Keratinocyte (primary cell): ENCODE data around the gene RASD2. TPM values are rescaled to one million over a fixed set of nuclear protein-coding genes. Genes with fewer than 3 reads are reported as not detected.

Experiments used
- DNase-seq: peaks from one replicate; pipeline ENCODE4 v3.0.0-alpha.2; 2011; ENCODE audit warnings: low read depth, missing footprints, low spot score
- FAIRE-seq: peaks from 2 replicates; lab custom pipeline; 2011; peaks lifted over from hg19 to GRCh38; lab: Jason Lieb, UNC
- H2AFZ ChIP-seq: 2 replicates; pipeline ENCODE4 v1.6.0; 2012; ENCODE audit warnings: low read length, control low read depth, inconsistent platforms; ENCODE audit not compliant: control insufficient read depth
- H3K27ac ChIP-seq: 2 replicates; pipeline ENCODE4 v1.5.1; 2011; ENCODE audit warnings: low read length; ENCODE audit not compliant: control insufficient read depth, insufficient read depth
- H3K27me3 ChIP-seq: 3 replicates; pipeline ENCODE4 v1.6.0; 2011; ENCODE audit warnings: low read length; ENCODE audit not compliant: control insufficient read depth, insufficient read depth; ENCODE audit errors: extremely low read depth
- H3K36me3 ChIP-seq, 2 experiments: 2 replicates in 1 of 2; 3 replicates in 1 of 2; pipeline ENCODE4 v1.5.1; 2011; ENCODE audit warnings: low read length in 2 of 2, mild to moderate bottlenecking in 1 of 2; ENCODE audit not compliant: control insufficient read depth in 2 of 2, insufficient read depth in 2 of 2; ENCODE audit errors: extremely low read depth in 1 of 2
- H3K4me1 ChIP-seq: 3 replicates; pipeline ENCODE4 v1.5.1; 2011; ENCODE audit warnings: low read length; ENCODE audit not compliant: control insufficient read depth, insufficient read depth; ENCODE audit errors: extremely low read depth
- H3K4me2 ChIP-seq: 3 replicates; pipeline ENCODE4 v1.6.0; 2011; ENCODE audit warnings: low read depth, low read length; ENCODE audit not compliant: control insufficient read depth, insufficient read depth; ENCODE audit errors: extremely low read depth
- H3K4me3 ChIP-seq, 3 experiments: fragments of 200-600 bp in 1 of 3; sonication (generic) in 1 of 3; 2 replicates in 2 of 3; 3 replicates in 1 of 3; pipeline ENCODE4 v1.5.1; 2011 to 2016; ENCODE audit warnings: low read length in 3 of 3, mild to moderate bottlenecking in 3 of 3, control low read depth in 2 of 3, inconsistent platforms in 1 of 3, low read depth in 1 of 3, mixed read lengths in 1 of 3, mixed run types in 1 of 3, moderate library complexity in 1 of 3; ENCODE audit not compliant: control insufficient read depth in 2 of 3, insufficient read depth in 2 of 3; ENCODE audit errors: extremely low read depth in 1 of 3
- H3K79me2 ChIP-seq: 2 replicates; pipeline ENCODE4 v1.6.0; 2012; ENCODE audit warnings: low read length; ENCODE audit not compliant: control insufficient read depth, insufficient read depth
- H3K9ac ChIP-seq: 3 replicates; pipeline ENCODE4 v1.6.0; 2011; ENCODE audit warnings: low read length; ENCODE audit not compliant: control insufficient read depth, insufficient read depth; ENCODE audit errors: extremely low read depth
- H3K9me1 ChIP-seq: 3 replicates; pipeline ENCODE4 v1.6.0; 2011; ENCODE audit warnings: low read length; ENCODE audit not compliant: control insufficient read depth, insufficient read depth; ENCODE audit errors: extremely low read depth
- H3K9me3 ChIP-seq: 2 replicates; pipeline ENCODE4 v1.5.1; 2012; ENCODE audit warnings: low read depth, low read length; ENCODE audit not compliant: control insufficient read depth
- H4K20me1 ChIP-seq: 3 replicates; pipeline ENCODE4 v1.6.0; 2011; ENCODE audit warnings: low read length; ENCODE audit not compliant: control insufficient read depth, insufficient read depth; ENCODE audit errors: extremely low read depth
- CTCF ChIP-seq, 3 experiments: IDR thresholded peaks in 1 of 3; conservative IDR thresholded peaks in 1 of 3; optimal IDR thresholded peaks in 1 of 3; 2 replicates in 2 of 3; 3 replicates in 1 of 3; pipeline versions ENCODE3 to v1.5.1; 2011; ENCODE audit warnings: low read length in 3 of 3, mild to moderate bottlenecking in 3 of 3, moderate library complexity in 2 of 3, control low read depth in 1 of 3, inconsistent platforms in 1 of 3; ENCODE audit not compliant: insufficient read depth in 2 of 3; ENCODE audit errors: extremely low read depth in 1 of 3
- EZH2 ChIP-seq: IDR thresholded peaks from one replicate; pipeline ENCODE4 v1.6.1; 2012; ENCODE audit warnings: inconsistent platforms, mild to moderate bottlenecking, low read length, moderate library complexity
- dilution Hi-C: fragments of 300-500 bp; cut with MboI; formaldehyde crosslinking; loops from one replicate; pipeline ENCODE4 v1.7.0; 2020; ENCODE audit warnings: low sequenced_read_pairs; ENCODE audit not compliant: extremely low pct_ligation_motif_present
- polyA plus RNA-seq, 5 experiments: library from polyadenylated mRNA; depleted of rRNA in 3 of 5; stranded (reverse) in 3 of 5; stranded (forward) in 1 of 5; unstranded in 1 of 5; fragments of >200 nt; gene quantifications; 1 replicate in 1 of 5; 2 replicates in 3 of 5; 3 replicates in 1 of 5; pipeline versions ENCODE4 v1.2.1 to v1.2.3, GENCODE V29; 2011 to 2012; ENCODE audit warnings: missing spikeins in 2 of 5, low read depth in 1 of 5, low replicate concordance in 1 of 5

Gene RASD2
- polyA plus RNA-seq, 1 donor (not counting 4 experiments of a cell fraction or from before 2014, with no cell fraction given): 0.03 TPM

GRCh38 chr22:35597692-35598395, 57.2 kb downstream of the RASD2 start:
- H3K9me1 ChIP-seq: no peaks in the 10 kb centered on the region
- H3K4me1 ChIP-seq: peaks cover 8% of the 10 kb centered on the region
- no peaks in the 10 kb centered on the region for H3K79me2 ChIP-seq
- H3K27ac ChIP-seq: no peak overlapping the region
- no peaks in the 10 kb centered on the region for H3K27me3 ChIP-seq
- no peak overlapping the region for H2AFZ ChIP-seq
- DNase-seq (no peak), FAIRE-seq (no peak)
- H3K4me3 ChIP-seq: no peak overlapping the region
- no peaks in the 10 kb centered on the region for H3K36me3 ChIP-seq
- H4K20me1 ChIP-seq: no peaks in the 10 kb centered on the region
- dilution Hi-C loops: no loop called here
- TF ChIP-seq EZH2 (no peak), CTCF (optimal IDR thresholded peaks at IDR 0.05 in 1 of 3, IDR thresholded peaks at IDR 0.05 in 1 of 3, conservative IDR thresholded peaks at IDR 0.05 in 1 of 3; ENCODE audit: extremely low read depth in 1 of 3, insufficient read depth in 2 of 3, low read length in 3 of 3) (no peak)
- H3K9ac ChIP-seq: no peak overlapping the region
- no peak overlapping the region for H3K4me2 ChIP-seq
- H3K9me3 ChIP-seq: no peaks in the 10 kb centered on the region

GRCh38 chr22:35598396-35598710, 57.7 kb downstream of the RASD2 start:
- DNase-seq (no peak), FAIRE-seq (no peak)
- Histone ChIP-seq H3K27ac (no peak overlapping the region), H3K36me3 (no peaks in the 10 kb centered on the region), H3K9me1 (no peaks in the 10 kb centered on the region), H3K4me2 (no peak overlapping the region), H3K9ac (no peak overlapping the region), H3K79me2 (no peaks in the 10 kb centered on the region), H4K20me1 (no peaks in the 10 kb centered on the region), H2AFZ (no peak overlapping the region), H3K9me3 (no peaks in the 10 kb centered on the region), H3K4me1 (peaks cover 8% of the 10 kb centered on the region), H3K4me3 (no peak overlapping the region), H3K27me3 (no peaks in the 10 kb centered on the region)
- dilution Hi-C loops: no loop called here
- TF ChIP-seq CTCF (optimal IDR thresholded peaks at IDR 0.05 in 1 of 3, IDR thresholded peaks at IDR 0.05 in 1 of 3, conservative IDR thresholded peaks at IDR 0.05 in 1 of 3; ENCODE audit: extremely low read depth in 1 of 3, insufficient read depth in 2 of 3, low read length in 3 of 3): no peak
- TF ChIP-seq EZH2: no peak
